ENCODE measurements around the gene TBXAS1.

- TF ChIP-seq POLR2AphosphoS5 (IDR thresholded peaks at IDR 0.05; ENCODE audit: borderline replicate concordance, low read depth, low read length) (no peak), EZH2 (IDR thresholded peaks at IDR 0.05) (no peak), FOXP2 (optimal IDR thresholded peaks at IDR 0.05; ENCODE audit: control extremely low read depth, extremely low read length, insufficient read depth) (no peak)
Measured at GRCh38 chr7:139869886-139870285, 40.8 kb downstream of the TBXAS1 start.

Data from SK-N-MC (cell line).